NCI-H1092 (cell line): ENCODE measurements around the gene AMZ2.
"Not testable (repeated sequence)": the region's sequence is repeated elsewhere in the genome, so short reads cannot be mapped to it uniquely, and the experiment has no call there.

ENCODE experiments used
- DNase-seq: peaks from one replicate; lab custom pipeline; 2025; lab: John Stamatoyannopoulos, UW

The AMZ2 gene

GRCh38 chr17:68249354-68249765 is 1.5 kb downstream of the AMZ2 start:
- DNase-seq = no peak

GRCh38 chr17:68253426-68253825 is 5.6 kb downstream of the AMZ2 start:
- DNase-seq = not testable (repeated sequence)

- DNase-seq = no peak
These were observed 7.3 kb downstream of the AMZ2 start for GRCh38 chr17:68255151-68255550.

GRCh38 chr17:68255731-68256538 is 8.1 kb downstream of the AMZ2 start:
- no peak for DNase-seq

GRCh38 chr17:68256701-68257100 is 8.9 kb downstream of the AMZ2 start:
- not testable (repeated sequence) for DNase-seq

- DNase-seq = no peak
These were observed 10.1 kb downstream of the AMZ2 start for GRCh38 chr17:68257934-68258333.

- DNase-seq = peak; percentile 10
These were observed 11.2 kb downstream of the AMZ2 start for GRCh38 chr17:68258890-68259647.

- not testable (repeated sequence) for DNase-seq
These were observed 11.8 kb downstream of the AMZ2 start for GRCh38 chr17:68259648-68259951.

GRCh38 chr17:68260051-68260762 is 12.4 kb downstream of the AMZ2 start:
- no peak for DNase-seq

- DNase-seq = not testable (repeated sequence)
These were observed 14.6 kb downstream of the AMZ2 start for GRCh38 chr17:68262467-68262866.

GRCh38 chr17:68263101-68263681 is 15.3 kb downstream of the AMZ2 start:
- DNase-seq = not testable (repeated sequence)

- not testable (repeated sequence) for DNase-seq
These were observed 18.0 kb downstream of the AMZ2 start for GRCh38 chr17:68265833-68266232.

GRCh38 chr17:68273722-68274121 is 25.9 kb downstream of the AMZ2 start:
- DNase-seq = no peak

- not testable (repeated sequence) for DNase-seq
These were observed 28.5 kb downstream of the AMZ2 start for GRCh38 chr17:68276339-68276738.

GRCh38 chr17:68277807-68278206 is 30.0 kb downstream of the AMZ2 start:
- no peak for DNase-seq

- not testable (repeated sequence) for DNase-seq
These were observed 34.1 kb downstream of the AMZ2 start for GRCh38 chr17:68281965-68282364.

- no peak for DNase-seq
These were observed 40.5 kb downstream of the AMZ2 start for GRCh38 chr17:68288375-68288774.

GRCh38 chr17:68288804-68289203 is 41.0 kb downstream of the AMZ2 start:
- no peak for DNase-seq

GRCh38 chr17:68289473-68289872 is 41.6 kb downstream of the AMZ2 start:
- DNase-seq = no peak

- DNase-seq = no peak
These were observed 42.1 kb downstream of the AMZ2 start for GRCh38 chr17:68289936-68290267.

GRCh38 chr17:68290268-68290954 is 42.6 kb downstream of the AMZ2 start:
- peak; percentile 6 for DNase-seq
